ENCODE data around the gene CCDC12. TPM values are rescaled to one million over a fixed set of nuclear protein-coding genes. Genes with fewer than 3 reads are reported as not detected.

CCDC12 gene
- total RNA-seq, 1 donor from 2014 or later: 25.3 TPM

GRCh38 chr3:46943237-46944187, 33.0 kb downstream of the CCDC12 start:
- FAIRE-seq (no peak), DNase-seq (ENCODE audit: low spot score in 2 of 2) (no peak)

GRCh38 chr3:46942481-46943236, 33.9 kb downstream of the CCDC12 start:
- DNase-seq (ENCODE audit: low spot score in 2 of 2) (no peak), FAIRE-seq (no peak)

- FAIRE-seq (no peak), DNase-seq (ENCODE audit: low spot score in 2 of 2) (no peak)
These were observed 34.5 kb downstream of the CCDC12 start for GRCh38 chr3:46942076-46942475.

DNA sequence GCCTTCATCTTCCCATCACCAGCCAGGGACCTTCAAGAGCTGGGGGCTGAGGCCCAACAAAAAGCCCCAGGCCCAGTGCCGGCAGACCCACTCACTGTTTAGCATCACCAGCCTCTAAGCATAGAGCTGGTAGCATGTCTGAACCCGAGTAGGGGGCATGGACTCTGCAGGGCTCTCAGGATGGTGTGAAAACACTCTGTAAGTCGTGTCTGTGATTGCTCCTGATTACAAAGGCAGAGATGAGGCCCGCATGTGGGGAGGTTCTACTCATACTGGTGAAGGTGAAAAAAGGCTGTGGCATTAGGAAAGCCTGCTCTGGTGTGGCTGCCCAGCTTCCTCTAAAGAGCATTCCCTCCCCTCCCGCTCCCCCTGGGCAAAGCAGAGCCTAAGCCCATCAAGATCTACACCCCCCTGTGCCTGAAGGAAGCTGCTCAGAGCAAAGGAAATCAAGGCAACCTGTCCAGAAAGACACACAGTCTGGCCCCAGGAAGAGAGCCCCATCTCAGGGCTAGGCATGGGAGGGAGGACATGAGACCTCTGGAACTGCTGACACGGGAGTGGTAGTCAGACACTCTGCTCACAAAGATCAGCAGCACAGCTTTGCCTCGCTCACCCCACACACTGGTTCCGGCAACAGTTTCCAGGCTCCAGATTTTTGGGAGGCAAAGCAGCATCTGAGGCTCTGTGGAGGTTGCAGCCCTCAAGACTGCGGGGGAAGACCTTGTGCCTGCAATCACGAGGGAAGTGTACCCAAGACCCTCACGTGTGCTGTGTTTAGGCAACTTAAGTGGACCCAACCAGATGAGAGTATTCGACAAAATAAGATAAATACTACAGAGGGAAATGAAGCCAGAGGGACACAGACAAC, 36.7 kb downstream of the CCDC12 start:
- DNase-seq (ENCODE audit: low spot score in 2 of 2): no peak
- FAIRE-seq: no peak

- no peak for FAIRE-seq
- DNase-seq (ENCODE audit: low spot score in 2 of 2): no peak
These were observed 38.4 kb downstream of the CCDC12 start for GRCh38 chr3:46938118-46938517.

- DNase-seq (ENCODE audit: low spot score in 2 of 2): no peak
- no peak for FAIRE-seq
These were observed 39.8 kb downstream of the CCDC12 start for GRCh38 chr3:46936733-46937250.

DNA sequence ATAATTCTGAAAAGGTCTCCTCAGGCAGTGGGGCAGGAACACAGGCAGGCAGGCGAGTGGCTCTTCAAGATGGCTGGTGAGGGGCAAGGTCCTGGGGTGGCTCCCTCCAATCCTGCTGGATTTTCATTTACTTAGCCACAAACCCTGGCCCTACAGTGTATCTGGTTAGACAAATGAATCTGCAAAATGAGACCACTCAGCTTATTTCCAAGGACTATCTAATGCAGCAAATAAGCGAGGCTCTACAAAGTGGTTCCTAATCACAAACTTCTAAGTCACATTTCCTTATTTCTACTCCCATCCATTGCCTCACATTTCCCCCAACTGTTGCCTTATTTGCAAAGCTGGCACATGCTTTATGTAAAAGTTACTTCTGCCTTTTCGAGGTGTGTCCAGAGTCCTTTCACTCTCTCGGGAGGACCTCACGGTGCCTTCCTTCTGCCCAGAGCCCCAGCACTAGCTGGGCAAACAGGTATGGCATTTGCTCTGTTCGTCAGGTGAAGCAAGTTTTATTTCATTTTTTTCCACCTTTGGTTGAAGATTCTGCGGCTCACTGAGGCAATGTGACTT, 40.5 kb downstream of the CCDC12 start:
- DNase-seq (ENCODE audit: low spot score in 2 of 2) (no peak), FAIRE-seq (no peak)

GRCh38 chr3:46935168-46935858, 41.2 kb downstream of the CCDC12 start:
- peak in 1 of 2 donors; percentile 65 for DNase-seq (ENCODE audit: low spot score in 2 of 2)
- no peak for FAIRE-seq

GRCh38 chr3:46934498-46935167, 41.9 kb downstream of the CCDC12 start:
- DNase-seq (ENCODE audit: low spot score in 2 of 2) (no peak), FAIRE-seq (no peak)

- FAIRE-seq (no peak), DNase-seq (ENCODE audit: low spot score in 2 of 2) (no peak)
These were observed 42.5 kb downstream of the CCDC12 start for GRCh38 chr3:46934072-46934471.

DNA sequence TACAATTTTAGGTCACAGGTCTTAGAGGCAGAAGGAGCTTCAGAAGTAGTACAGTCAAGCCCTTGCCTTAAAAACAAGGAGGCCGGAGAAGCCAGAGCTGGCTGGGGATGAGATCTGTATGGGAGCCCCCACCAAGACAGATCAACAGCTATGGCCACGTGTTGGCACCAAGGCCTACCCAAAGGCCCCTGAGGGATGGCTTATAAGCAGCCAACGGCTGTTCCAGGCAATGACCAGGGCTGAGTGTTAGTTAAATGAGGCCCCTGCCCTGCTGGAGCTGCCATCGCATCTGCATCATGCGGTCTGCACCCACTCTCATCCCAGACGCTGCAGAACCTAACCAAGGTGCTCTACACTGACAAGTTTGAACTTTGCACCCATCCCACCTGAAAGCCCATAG, 43.3 kb downstream of the CCDC12 start:
- DNase-seq (ENCODE audit: low spot score in 2 of 2) (no peak), FAIRE-seq (no peak)

GRCh38 chr3:46932455-46933225, 43.9 kb downstream of the CCDC12 start:
- no peak for FAIRE-seq
- DNase-seq (ENCODE audit: low spot score in 2 of 2): no peak

DNA sequence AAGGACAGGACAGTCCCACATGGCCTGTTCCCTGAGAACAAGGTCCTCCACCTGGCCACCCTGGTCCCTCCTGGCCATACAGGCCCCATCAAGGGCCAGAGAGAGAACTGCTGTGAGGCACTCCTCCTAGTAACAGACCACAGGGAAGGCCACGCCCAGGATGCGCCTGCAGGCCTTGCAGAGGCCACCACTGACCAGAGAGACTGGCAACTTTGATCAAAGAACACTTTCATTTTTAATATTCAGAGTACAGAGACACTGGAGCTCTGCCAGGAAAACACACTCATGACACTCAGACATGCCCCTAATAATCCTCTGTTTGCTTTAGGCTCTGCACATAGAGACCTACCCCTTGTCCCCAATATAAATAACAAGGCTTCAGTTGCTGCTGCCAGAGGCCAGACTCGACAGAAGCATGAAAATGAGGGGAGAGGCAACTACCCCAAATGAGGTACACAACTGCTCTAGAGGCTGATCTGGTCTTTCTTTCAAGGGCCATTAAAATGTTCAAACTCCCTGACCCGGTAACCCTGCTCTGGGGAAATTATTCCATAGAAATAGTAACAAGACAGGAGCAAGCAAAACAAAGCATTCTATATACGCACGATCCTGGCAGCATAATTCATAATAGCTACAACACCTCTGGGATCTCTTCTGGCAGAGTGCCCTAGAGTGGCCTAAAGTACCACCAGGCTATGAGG, 44.8 kb downstream of the CCDC12 start:
- no peak for DNase-seq (ENCODE audit: low spot score in 2 of 2)
- FAIRE-seq: no peak

GRCh38 chr3:46930945-46931403, 45.6 kb downstream of the CCDC12 start:
- no peak for DNase-seq (ENCODE audit: low spot score in 2 of 2)
- FAIRE-seq: no peak

GRCh38 chr3:46930166-46930944, 46.2 kb downstream of the CCDC12 start:
- FAIRE-seq: no peak
- DNase-seq (ENCODE audit: low spot score in 2 of 2): no peak

- no peak for DNase-seq (ENCODE audit: low spot score in 2 of 2)
- no peak for FAIRE-seq
These were observed 47.2 kb downstream of the CCDC12 start for GRCh38 chr3:46929324-46929723.

- FAIRE-seq (no peak), DNase-seq (ENCODE audit: low spot score in 2 of 2) (no peak)
These were observed 48.3 kb downstream of the CCDC12 start for GRCh38 chr3:46928282-46928681.

Data from frontal cortex (tissue), 4 donors.